Activated CD8-positive, alpha-beta T cell treated with anti-CD3 and anti-CD28 coated beads for 36 hours (primary cell): Measurements from ENCODE around the gene TPBG. TPM values are rescaled to one million over a fixed set of nuclear protein-coding genes. Genes with fewer than 3 reads are reported as not detected.

Experiments
- ATAC-seq: fragments of 200-7000 bp; cut with Tn5 transposase; one replicate; pipeline ENCODE4 v1.10.0; 2021; ENCODE audit warnings: mild to moderate bottlenecking, moderate library complexity
- CTCF ChIA-PET: fragments of 350-600 bp; sonication (Branson Sonifier 250); formaldehyde crosslinking; loops from one replicate; lab custom pipeline; 2021; ENCODE audit warnings: antibody characterized with exemption; lab: Charles Lee
- POLR2A ChIA-PET: fragments of 350-600 bp; sonication (Branson Sonifier 250); formaldehyde crosslinking; loops from one replicate; lab custom pipeline; 2021; ENCODE audit warnings: antibody characterized with exemption; lab: Charles Lee
- DNase-seq: peaks from one replicate; pipeline ENCODE4 v3.0.0-alpha.2; 2020
- H3K27ac Mint-ChIP-seq: one replicate; pipeline ENCODE4 v1.8.0; 2021; ENCODE audit warnings: mild to moderate bottlenecking, mixed read lengths
- H3K27me3 Mint-ChIP-seq: one replicate; pipeline ENCODE4 v1.8.0; 2021; ENCODE audit warnings: mixed read lengths
- H3K36me3 Mint-ChIP-seq: one replicate; pipeline ENCODE4 v1.8.0; 2021; ENCODE audit warnings: low read depth, mixed read lengths
- H3K4me1 Mint-ChIP-seq: one replicate; pipeline ENCODE4 v1.8.0; 2021; ENCODE audit warnings: low read depth, mixed read lengths
- H3K4me3 Mint-ChIP-seq: one replicate; pipeline ENCODE4 v1.8.0; 2021; ENCODE audit warnings: mild to moderate bottlenecking, moderate library complexity, mixed read lengths
- H3K9me3 Mint-ChIP-seq: one replicate; pipeline ENCODE4 v1.8.0; 2021; ENCODE audit warnings: mixed read lengths
- CTCF ChIP-seq: fragments of 200-600 bp; IDR thresholded peaks from one replicate; pipeline ENCODE4 v1.8.0; 2022; ENCODE audit warnings: antibody characterized with exemption, mild to moderate bottlenecking
- intact Hi-C: fragments of 100-400 bp; cut with micrococcal nuclease; formaldehyde crosslinking; loops from one replicate; pipeline ENCODE4 v1.10.0; 2022
- total RNA-seq, 2 experiments: library from RNA; stranded (reverse); gene quantifications; one replicate each; pipeline ENCODE4 v1.2.3, GENCODE V29; 2021

The TPBG gene
- total RNA-seq, 2 experiments from 2014 or later, result not detected

DNA sequence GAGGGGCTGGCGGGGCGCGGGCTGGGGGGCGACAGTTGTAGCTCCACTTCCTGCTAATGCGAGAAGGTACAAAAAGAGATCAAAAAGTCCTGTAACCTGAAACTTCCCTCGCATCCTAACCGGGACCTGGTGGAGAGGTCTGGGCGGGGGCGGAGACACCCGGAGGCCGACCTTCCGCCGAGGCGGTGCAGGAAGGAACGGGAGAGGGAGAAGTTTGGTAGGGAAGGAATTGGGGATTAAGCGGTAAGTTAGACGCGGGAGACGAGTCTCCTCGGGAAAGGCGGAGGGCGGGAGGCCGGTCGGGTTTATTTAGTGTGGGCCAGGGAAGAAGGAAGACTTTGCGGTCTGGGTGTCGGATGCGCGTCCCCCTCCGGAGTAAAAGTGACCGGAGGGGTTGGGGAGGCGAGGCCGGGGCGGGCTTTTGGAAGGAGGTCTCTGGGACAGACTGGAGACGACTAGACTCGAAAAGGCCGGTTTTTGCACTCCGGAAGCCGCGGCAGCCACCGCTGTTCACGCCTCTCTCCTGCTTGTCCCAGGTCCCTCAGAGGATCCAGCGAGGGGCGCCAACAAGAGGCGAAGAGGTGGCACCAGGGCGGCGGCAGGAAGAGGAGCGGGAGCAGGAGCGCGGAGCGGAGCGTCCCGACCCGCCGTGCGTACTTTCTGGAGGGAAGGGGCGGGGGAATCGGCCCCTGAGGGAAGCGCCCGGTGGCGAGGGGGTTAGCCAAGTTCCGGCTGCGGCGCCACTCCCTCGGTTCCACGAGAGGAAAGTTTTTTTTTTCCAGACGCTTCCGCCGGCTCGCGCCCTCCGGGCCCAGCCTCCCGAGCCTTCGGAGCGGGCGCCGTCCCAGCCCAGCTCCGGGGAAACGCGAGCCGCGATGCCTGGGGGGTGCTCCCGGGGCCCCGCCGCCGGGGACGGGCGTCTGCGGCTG lies 734 bp downstream of the TPBG start:
- no peak for TF ChIP-seq CTCF
- ATAC-seq (peak; percentile 13), DNase-seq (peak; percentile 19)
- POLR2A ChIA-PET, result no interaction called here
- Mint-ChIP-seq H3K4me3 (peak overlapping the region; percentile 67), H3K27me3 (peaks cover 44% of the 10 kb centered on the region), H3K4me1 (peaks cover 18% of the 10 kb centered on the region), H3K27ac (no peak overlapping the region), H3K36me3 (no peaks in the 10 kb centered on the region), H3K9me3 (no peaks in the 10 kb centered on the region)
- intact Hi-C loops, result no loop called here
- CTCF ChIA-PET, result no interaction called here

GRCh38 chr6:82365016-82365795 lies 1.6 kb downstream of the TPBG start:
- H3K9me3 Mint-ChIP-seq, result no peaks in the 10 kb centered on the region
- H3K27me3 Mint-ChIP-seq, result peaks cover 44% of the 10 kb centered on the region
- peaks cover 18% of the 10 kb centered on the region for H3K4me1 Mint-ChIP-seq
- TF ChIP-seq CTCF, result no peak
- CTCF ChIA-PET, result no interaction called here
- intact Hi-C loops, result no loop called here
- ATAC-seq (no peak), DNase-seq (no peak)
- POLR2A ChIA-PET, result no interaction called here
- H3K4me3 Mint-ChIP-seq, result peak overlapping the region; percentile 58
- no peaks in the 10 kb centered on the region for H3K36me3 Mint-ChIP-seq
- no peak overlapping the region for H3K27ac Mint-ChIP-seq

DNA sequence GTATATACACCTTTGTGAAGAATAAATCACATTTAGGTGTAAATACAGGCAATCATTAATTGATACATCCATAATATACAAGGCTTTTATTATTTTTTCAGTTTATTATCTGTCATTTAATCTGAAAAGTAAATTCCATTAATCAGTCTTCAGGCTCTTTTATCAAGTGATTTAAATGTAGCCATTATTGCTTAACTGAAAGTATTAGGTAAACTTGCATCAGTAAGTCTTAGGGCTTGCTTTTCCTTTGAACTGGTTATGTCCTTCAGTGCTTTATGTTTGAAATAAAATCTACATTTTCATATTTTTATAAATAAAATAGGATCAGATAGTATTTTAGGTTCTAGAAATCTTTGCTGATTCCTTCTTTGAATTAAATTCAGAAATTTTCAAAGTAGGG lies 4.1 kb downstream of the TPBG start:
- TF ChIP-seq CTCF, result no peak
- ChIA-PET POLR2A (no interaction called here), CTCF (no interaction called here)
- no peaks in the 10 kb centered on the region for H3K9me3 Mint-ChIP-seq
- H3K4me1 Mint-ChIP-seq, result peaks cover 18% of the 10 kb centered on the region
- peaks cover 34% of the 10 kb centered on the region for H3K27me3 Mint-ChIP-seq
- H3K36me3 Mint-ChIP-seq, result no peaks in the 10 kb centered on the region
- DNase-seq (no peak), ATAC-seq (no peak)
- intact Hi-C loops, result no loop called here
- H3K4me3 Mint-ChIP-seq, result no peak overlapping the region
- H3K27ac Mint-ChIP-seq, result no peak overlapping the region

GRCh38 chr6:82370788-82371187 lies 7.2 kb downstream of the TPBG start:
- no peak for DNase-seq
- ChIA-PET CTCF (interaction anchor here (1.1 kb wide), 1 partner anchor 10 kb away, joined by 3 read pairs; no protein-coding TSS in a partner anchor), POLR2A (no interaction called here)
- H3K27ac Mint-ChIP-seq, result no peak overlapping the region
- intact Hi-C loops, result no loop called here
- H3K27me3 Mint-ChIP-seq, result peaks cover 12% of the 10 kb centered on the region
- no peaks in the 10 kb centered on the region for H3K4me1 Mint-ChIP-seq
- no peak overlapping the region for H3K4me3 Mint-ChIP-seq
- no peaks in the 10 kb centered on the region for H3K9me3 Mint-ChIP-seq
- TF ChIP-seq CTCF, result no peak
- no peaks in the 10 kb centered on the region for H3K36me3 Mint-ChIP-seq
- no peak for ATAC-seq
